Nephron progenitor cell (in vitro differentiated cells): ENCODE results near the gene WASHC2C.
"Not testable (repeated sequence)": the region's sequence is repeated elsewhere in the genome, so short reads cannot be mapped to it uniquely, and the experiment has no call there.

Experiments used
- DNase-seq: peaks from one replicate; pipeline ENCODE4 v3.0.0; 2021
- H3K27ac Mint-ChIP-seq: 2 replicates; pipeline ENCODE4 v1.8.0; 2021; ENCODE audit warnings: mild to moderate bottlenecking, moderate library complexity, mixed read lengths
- H3K27me3 Mint-ChIP-seq: 2 replicates; pipeline ENCODE4 v1.8.0; 2021; ENCODE audit warnings: mild to moderate bottlenecking, low read depth, mixed read lengths; ENCODE audit not compliant: poor library complexity
- H3K36me3 Mint-ChIP-seq: 2 replicates; pipeline ENCODE4 v1.8.0; 2021; ENCODE audit warnings: low read depth, mixed read lengths
- H3K4me1 Mint-ChIP-seq: 2 replicates; pipeline ENCODE4 v1.8.0; 2021; ENCODE audit warnings: mixed read lengths
- H3K4me3 Mint-ChIP-seq: 2 replicates; pipeline ENCODE4 v1.8.0; 2021; ENCODE audit warnings: mild to moderate bottlenecking, moderate library complexity, mixed read lengths
- H3K9me3 Mint-ChIP-seq: 2 replicates; pipeline ENCODE4 v1.8.0; 2021; ENCODE audit warnings: mild to moderate bottlenecking, moderate library complexity, mixed read lengths

WASHC2C gene, protein sequence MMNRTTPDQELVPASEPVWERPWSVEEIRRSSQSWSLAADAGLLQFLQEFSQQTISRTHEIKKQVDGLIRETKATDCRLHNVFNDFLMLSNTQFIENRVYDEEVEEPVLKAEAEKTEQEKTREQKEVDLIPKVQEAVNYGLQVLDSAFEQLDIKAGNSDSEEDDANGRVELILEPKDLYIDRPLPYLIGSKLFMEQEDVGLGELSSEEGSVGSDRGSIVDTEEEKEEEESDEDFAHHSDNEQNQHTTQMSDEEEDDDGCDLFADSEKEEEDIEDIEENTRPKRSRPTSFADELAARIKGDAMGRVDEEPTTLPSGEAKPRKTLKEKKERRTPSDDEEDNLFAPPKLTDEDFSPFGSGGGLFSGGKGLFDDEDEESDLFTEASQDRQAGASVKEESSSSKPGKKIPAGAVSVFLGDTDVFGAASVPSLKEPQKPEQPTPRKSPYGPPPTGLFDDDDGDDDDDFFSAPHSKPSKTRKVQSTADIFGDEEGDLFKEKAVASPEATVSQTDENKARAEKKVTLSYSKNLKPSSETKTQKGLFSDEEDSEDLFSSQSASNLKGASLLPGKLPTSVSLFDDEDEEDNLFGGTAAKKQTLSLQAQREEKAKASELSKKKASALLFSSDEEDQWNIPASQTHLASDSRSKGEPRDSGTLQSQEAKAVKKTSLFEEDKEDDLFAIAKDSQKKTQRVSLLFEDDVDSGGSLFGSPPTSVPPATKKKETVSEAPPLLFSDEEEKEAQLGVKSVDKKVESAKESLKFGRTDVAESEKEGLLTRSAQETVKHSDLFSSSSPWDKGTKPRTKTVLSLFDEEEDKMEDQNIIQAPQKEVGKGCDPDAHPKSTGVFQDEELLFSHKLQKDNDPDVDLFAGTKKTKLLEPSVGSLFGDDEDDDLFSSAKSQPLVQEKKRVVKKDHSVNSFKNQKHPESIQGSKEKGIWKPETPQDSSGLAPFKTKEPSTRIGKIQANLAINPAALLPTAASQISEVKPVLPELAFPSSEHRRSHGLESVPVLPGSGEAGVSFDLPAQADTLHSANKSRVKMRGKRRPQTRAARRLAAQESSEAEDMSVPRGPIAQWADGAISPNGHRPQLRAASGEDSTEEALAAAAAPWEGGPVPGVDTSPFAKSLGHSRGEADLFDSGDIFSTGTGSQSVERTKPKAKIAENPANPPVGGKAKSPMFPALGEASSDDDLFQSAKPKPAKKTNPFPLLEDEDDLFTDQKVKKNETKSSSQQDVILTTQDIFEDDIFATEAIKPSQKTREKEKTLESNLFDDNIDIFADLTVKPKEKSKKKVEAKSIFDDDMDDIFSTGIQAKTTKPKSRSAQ (N-terminal part only)

DNA sequence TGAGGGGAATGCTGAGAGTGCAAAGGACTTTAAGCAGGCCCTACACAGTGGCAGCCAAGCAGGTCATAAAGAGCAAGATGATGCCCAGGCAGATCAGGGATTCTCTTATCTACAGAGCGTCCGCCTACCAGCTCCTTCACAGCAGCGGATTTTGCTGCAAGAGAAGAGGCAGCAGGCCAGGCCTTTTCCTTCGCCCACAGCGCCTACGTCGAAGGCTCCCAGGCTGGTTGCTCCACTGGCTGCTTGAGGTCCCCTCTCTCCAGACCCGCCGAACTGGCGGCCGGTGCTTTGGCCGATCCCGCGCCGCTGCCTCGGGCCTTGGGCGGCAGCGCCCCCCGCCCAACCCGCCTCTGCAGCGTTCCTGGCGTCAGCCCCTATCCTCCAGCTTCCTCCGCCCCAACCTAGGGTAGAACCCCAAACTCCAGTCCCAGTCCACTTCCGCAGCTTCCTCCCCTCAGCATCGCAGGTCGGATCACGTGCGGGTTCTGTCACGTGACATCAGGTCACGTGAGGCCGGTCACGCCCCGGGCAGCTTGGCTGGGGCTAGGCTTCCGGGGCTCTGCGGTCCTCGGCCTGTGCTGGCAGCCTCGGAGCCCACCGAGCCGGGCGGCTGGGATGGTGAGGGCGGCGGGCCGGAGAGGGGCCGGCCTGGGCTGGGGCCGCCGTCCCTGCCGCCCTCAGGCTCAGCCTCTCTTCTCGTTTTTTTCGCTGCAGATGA lies at the start of gene WASHC2C:
TSS of gene WASHC2C (plus strand) at position 564 of the 718 bp plus-strand sequence. CDS start at position 616, 52 bp downstream.
- peak within 1 kb of the TSS; percentile 82 for H3K4me3 Mint-ChIP-seq
- DNase-seq = peak; percentile 91
- H3K36me3 Mint-ChIP-seq, H3K9me3 Mint-ChIP-seq, H3K27ac Mint-ChIP-seq, H3K4me1 Mint-ChIP-seq: not testable (repeated sequence)
- H3K27me3 Mint-ChIP-seq = peaks cover 16% of the 10 kb centered on the region

- H3K36me3 Mint-ChIP-seq, H3K27ac Mint-ChIP-seq, H3K9me3 Mint-ChIP-seq, DNase-seq, H3K4me3 Mint-ChIP-seq: not testable (repeated sequence)
- Mint-ChIP-seq H3K4me1 (peaks cover 11% of the 10 kb centered on the region), H3K27me3 (peaks cover 13% of the 10 kb centered on the region)
Observed at GRCh38 chr10:45678467-45678866, 48.6 kb upstream of the WASHC2C start.

GRCh38 chr10:45710200-45710796 lies 16.8 kb upstream of the WASHC2C start:
- H3K27ac Mint-ChIP-seq, H3K4me1 Mint-ChIP-seq, H3K36me3 Mint-ChIP-seq, DNase-seq, H3K9me3 Mint-ChIP-seq, H3K4me3 Mint-ChIP-seq: not testable (repeated sequence)
- H3K27me3 Mint-ChIP-seq = peaks cover 17% of the 10 kb centered on the region

DNA sequence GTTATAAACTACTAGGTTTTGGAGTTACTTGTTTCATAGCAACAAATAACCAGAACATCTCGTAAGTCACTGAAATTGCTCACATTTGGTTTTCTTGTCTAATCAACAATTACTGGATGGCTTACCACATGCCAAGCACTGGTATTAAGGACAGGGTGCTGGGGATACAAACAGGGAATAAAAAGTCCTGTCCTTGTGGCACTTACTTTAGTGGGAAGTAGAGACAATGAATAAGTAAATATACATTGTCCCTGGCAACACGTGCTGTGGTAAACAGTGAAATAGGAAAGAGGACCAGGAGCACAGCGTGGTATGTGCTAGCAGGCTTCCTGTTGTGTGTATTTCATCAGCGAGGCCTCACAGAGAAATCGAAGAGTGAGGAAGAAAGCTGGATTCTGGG lies 15.8 kb upstream of the WASHC2C start:
- H3K9me3 Mint-ChIP-seq, H3K27ac Mint-ChIP-seq, H3K4me1 Mint-ChIP-seq, H3K4me3 Mint-ChIP-seq, DNase-seq, H3K36me3 Mint-ChIP-seq: not testable (repeated sequence)
- peaks cover 25% of the 10 kb centered on the region for H3K27me3 Mint-ChIP-seq

DNA sequence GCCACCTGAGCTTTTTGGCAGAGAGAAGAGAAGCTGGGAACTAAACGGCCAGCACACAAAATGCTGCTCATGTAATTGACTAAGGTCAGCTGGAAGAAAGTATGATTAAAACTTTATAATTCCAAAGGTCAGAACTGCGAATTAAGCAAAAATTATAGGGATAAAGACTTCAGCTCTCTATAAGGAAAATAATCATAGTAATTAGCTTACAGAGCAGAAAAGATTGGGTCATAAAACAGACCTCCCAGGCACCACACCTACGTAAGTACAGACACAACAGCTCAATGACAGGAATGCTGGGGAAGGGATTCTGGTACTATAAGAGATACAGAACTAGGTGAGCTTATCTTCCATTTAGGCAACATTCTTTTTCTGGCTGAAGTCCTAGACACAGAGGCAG lies 10.0 kb upstream of the WASHC2C start:
- peaks cover 60% of the 10 kb centered on the region for H3K27me3 Mint-ChIP-seq
- not testable (repeated sequence) for H3K4me3 Mint-ChIP-seq, DNase-seq, H3K9me3 Mint-ChIP-seq, H3K4me1 Mint-ChIP-seq, H3K36me3 Mint-ChIP-seq, H3K27ac Mint-ChIP-seq

DNA sequence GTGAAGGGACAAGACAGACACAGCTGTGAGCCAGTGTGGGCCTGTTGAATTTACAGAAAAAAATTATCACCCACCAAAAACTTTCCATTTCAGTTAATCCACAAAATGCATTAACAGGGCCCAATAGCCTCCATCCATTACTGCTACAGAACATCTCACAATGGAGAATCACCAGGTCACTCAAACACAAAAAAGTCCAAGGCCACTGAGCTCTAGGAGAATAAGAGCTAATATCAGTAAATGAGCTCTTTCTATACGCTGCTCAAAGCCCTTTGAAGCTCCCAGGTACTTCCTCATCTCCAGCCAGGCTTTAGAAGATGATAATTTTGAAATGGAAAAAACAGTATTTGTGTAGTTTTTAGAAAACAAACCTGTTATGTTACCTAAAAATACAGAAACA lies 9.4 kb upstream of the WASHC2C start:
- not testable (repeated sequence) for H3K9me3 Mint-ChIP-seq, H3K36me3 Mint-ChIP-seq, H3K4me1 Mint-ChIP-seq, H3K27ac Mint-ChIP-seq, H3K4me3 Mint-ChIP-seq, DNase-seq
- H3K27me3 Mint-ChIP-seq = peaks cover 65% of the 10 kb centered on the region

DNA sequence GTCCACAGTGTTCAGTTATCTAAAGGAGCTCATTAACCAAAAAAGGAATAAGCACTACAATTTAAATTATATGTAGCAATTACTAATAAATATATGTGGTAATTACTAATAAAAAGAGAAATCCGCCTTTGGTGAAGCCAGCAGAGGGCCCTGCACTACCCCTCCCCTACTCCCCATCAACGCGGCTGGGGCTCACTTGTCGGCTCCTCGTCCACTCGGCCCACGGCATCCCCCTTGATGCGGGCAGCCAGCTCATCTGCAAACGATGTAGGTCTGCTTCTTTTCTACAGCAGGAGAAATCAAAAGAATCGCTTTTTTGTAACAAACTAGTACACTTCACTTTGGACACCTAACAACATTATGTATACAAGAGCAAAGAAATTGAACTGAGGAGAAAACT lies 5.6 kb upstream of the WASHC2C start:
- DNase-seq, H3K27ac Mint-ChIP-seq, H3K9me3 Mint-ChIP-seq, H3K4me3 Mint-ChIP-seq, H3K36me3 Mint-ChIP-seq, H3K4me1 Mint-ChIP-seq: not testable (repeated sequence)
- H3K27me3 Mint-ChIP-seq = peaks cover 49% of the 10 kb centered on the region

DNA sequence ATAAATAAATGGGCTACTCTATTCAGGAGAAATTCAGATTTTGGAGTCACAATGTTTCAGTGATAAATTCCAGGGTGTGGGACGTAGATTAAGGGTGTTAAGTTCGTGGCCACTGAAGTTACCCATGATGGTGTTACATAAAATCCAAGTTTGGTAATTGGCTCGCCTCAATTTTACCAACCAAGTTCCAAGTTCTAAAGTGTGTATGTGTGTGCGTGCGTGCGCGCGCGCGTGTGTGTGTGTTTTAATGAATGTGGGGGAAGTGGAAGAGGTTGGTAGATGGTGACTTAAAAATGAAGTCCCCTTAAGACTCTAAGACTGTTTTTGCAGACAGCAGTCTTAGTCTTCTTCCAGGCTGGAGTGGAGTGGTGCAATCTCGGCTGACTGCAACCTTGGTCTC lies 3.2 kb upstream of the WASHC2C start:
- H3K36me3 Mint-ChIP-seq, H3K4me1 Mint-ChIP-seq, H3K9me3 Mint-ChIP-seq, DNase-seq, H3K27ac Mint-ChIP-seq, H3K4me3 Mint-ChIP-seq: not testable (repeated sequence)
- peaks cover 33% of the 10 kb centered on the region for H3K27me3 Mint-ChIP-seq

DNA sequence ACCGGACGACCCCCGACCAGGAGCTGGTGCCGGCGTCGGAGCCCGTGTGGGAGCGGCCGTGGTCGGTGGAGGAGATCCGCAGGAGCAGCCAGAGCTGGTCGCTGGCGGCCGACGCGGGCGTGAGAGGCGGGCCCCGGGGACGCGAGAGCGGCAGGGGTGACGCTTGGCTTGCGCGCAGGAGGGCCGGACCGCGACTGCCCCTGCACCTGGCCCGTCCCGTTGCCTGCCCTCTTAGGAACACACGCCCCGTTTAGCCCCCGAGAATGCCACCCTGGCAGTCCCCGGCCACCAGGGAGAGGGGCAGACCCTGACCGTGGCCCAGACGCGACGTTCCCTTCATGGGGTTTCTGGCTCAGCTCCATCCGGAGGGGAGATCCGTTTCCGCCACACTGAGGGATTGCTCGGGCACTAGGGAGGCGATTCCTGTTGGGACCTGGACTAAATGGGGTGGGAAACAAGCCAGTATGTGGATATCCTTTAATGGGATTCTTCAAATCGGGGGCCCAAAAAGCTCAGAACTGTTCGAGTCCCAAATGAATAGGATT lies 427 bp downstream of the WASHC2C start:
- not testable (repeated sequence) for DNase-seq, H3K9me3 Mint-ChIP-seq, H3K27ac Mint-ChIP-seq, H3K4me1 Mint-ChIP-seq, H3K36me3 Mint-ChIP-seq
- H3K27me3 Mint-ChIP-seq = peaks cover 13% of the 10 kb centered on the region
- H3K4me3 Mint-ChIP-seq = peak overlapping the region; percentile 82

DNA sequence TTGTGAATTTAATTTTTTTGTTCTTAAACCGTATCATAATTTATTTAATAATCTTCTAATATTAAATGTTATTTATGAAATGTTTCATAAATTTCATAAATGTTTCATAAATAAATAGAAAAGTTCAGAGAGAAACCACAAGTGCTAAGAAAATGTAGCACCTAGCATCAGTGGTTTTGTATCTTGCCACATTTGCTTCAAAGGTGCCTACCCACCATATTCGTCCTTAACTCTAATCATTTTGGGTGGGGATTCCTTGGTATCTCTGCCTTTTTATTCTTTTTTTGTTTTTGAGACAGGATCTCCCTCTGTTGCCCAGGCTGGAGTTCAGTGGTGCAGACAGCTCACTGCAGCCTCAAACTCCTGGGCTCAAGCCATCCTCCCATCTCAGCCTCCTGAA lies 7.4 kb downstream of the WASHC2C start:
- not testable (repeated sequence) for DNase-seq, H3K4me1 Mint-ChIP-seq, H3K9me3 Mint-ChIP-seq, H3K36me3 Mint-ChIP-seq, H3K27me3 Mint-ChIP-seq, H3K4me3 Mint-ChIP-seq, H3K27ac Mint-ChIP-seq

- H3K27me3 Mint-ChIP-seq, H3K27ac Mint-ChIP-seq, H3K9me3 Mint-ChIP-seq, H3K4me1 Mint-ChIP-seq, H3K4me3 Mint-ChIP-seq, H3K36me3 Mint-ChIP-seq, DNase-seq: not testable (repeated sequence)
Observed at GRCh38 chr10:45734867-45735266, 7.8 kb downstream of the WASHC2C start.

GRCh38 chr10:45741559-45741958 lies 14.5 kb downstream of the WASHC2C start:
- H3K4me3 Mint-ChIP-seq, H3K27me3 Mint-ChIP-seq, H3K9me3 Mint-ChIP-seq, H3K4me1 Mint-ChIP-seq, H3K27ac Mint-ChIP-seq, H3K36me3 Mint-ChIP-seq, DNase-seq: not testable (repeated sequence)

GRCh38 chr10:45742014-45742413 lies 14.9 kb downstream of the WASHC2C start:
- not testable (repeated sequence) for H3K4me1 Mint-ChIP-seq

More at GRCh38 chr10:45742014-45742413, 14.9 kb downstream of the WASHC2C start:
- DNase-seq, H3K36me3 Mint-ChIP-seq, H3K9me3 Mint-ChIP-seq, H3K4me3 Mint-ChIP-seq, H3K27me3 Mint-ChIP-seq, H3K27ac Mint-ChIP-seq: not testable (repeated sequence)
